Measurements from ENCODE around the gene KRTAP2-2. TPM values are rescaled to one million over a fixed set of nuclear protein-coding genes. Genes with fewer than 3 reads are reported as not detected.

The KRTAP2-2 gene
- total and polyA plus RNA-seq, 10 of the 15 experiments (the other 5 are each of a cell fraction or from before 2014, with no cell fraction given) = not detected

DNA sequence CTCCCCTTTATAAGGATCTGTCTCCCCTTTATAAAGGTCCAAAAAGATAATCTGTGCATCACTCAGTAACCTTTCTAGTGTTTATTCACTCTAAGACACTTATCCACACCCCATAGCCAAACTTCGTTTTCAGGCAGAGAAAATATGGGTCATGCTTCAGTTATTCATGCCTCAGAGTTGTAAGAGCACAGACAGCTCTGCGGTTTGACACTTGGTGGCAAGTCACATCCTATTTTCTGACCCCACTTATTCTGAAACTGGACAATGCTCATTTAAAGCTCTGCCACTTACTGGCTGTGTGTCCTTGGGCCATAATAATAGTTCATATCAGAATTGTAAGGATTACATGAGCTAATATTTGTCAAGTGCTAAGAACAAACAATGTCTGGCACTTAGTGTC, 5.9 kb downstream of the KRTAP2-2 start:
- no peak overlapping the region for H2AFZ ChIP-seq (ENCODE audit: control insufficient read depth, low read depth, low read length)
- BruUV-seq (replicated peaks) = no TSS peak
- intact Hi-C loops (cut with micrococcal nuclease; ENCODE audit: unreplicated experiment) = no loop called here
- H3K9ac ChIP-seq (ENCODE audit: control insufficient read depth, insufficient read depth, low read length) = no peak overlapping the region
- no peak overlapping the region for H3K4me2 ChIP-seq (ENCODE audit: control insufficient read depth, insufficient read depth)
- WGBS (ENCODE audit: insufficient coverage, insufficient replicate concordance, low lambda C conversion rate, missing lambda C conversion rate) = 2% methylated on average over 2 of the region's 2 CpGs
- FAIRE-seq (peak; percentile 38), DNase-seq (ENCODE audit: low read depth, low spot score) (no peak), ATAC-seq (peak; percentile 59)
- POLR2A ChIA-PET = no interaction called here
- peak; percentile 44 for TF ChIP-seq RUNX3 (IDR thresholded peaks at IDR 0.05; ENCODE audit: low read length)
- no peak for TF ChIP-seq ZNF384 (IDR thresholded peaks at IDR 0.05; ENCODE audit: borderline replicate concordance, low read depth, low read length)
- peak; percentile 63 for TF ChIP-seq NR2F1 (conservative IDR thresholded peaks at IDR 0.05)
- no peak overlapping the region for H3K4me3 ChIP-seq
- no peaks in the 10 kb centered on the region for H3K79me2 ChIP-seq (ENCODE audit: control insufficient read depth, insufficient read depth, low read length)
- RAD21 ChIA-PET (ENCODE audit: unreplicated experiment) = no interaction called here
- no peak overlapping the region for H3K27ac ChIP-seq (ENCODE audit: control insufficient read depth, insufficient read depth)
- no peaks in the 10 kb centered on the region for H3K9me3 ChIP-seq (replicated peaks; ENCODE audit: control insufficient read depth, insufficient read depth, low read length)
- H3K36me3 ChIP-seq (ENCODE audit: control insufficient read depth in 2 of 2, insufficient read depth in 2 of 2, low read length in 1 of 2) = no peaks in the 10 kb centered on the region
- SMC1A ChIA-PET (ENCODE audit: uncharacterized antibody, unreplicated experiment) = no interaction called here
- H3K4me1 ChIP-seq (ENCODE audit: control insufficient read depth, insufficient read depth, low read length) = no peaks in the 10 kb centered on the region
- CTCF ChIA-PET = no interaction called here
- H4K20me1 ChIP-seq (ENCODE audit: control insufficient read depth, insufficient read depth) = no peaks in the 10 kb centered on the region
- in situ Hi-C loops (cut with MboI) = no loop called here
- no peaks in the 10 kb centered on the region; a peak in 1 of 4 replicates for H3K27me3 ChIP-seq (replicated peaks in 1 of 2; ENCODE audit: control insufficient read depth in 2 of 2, insufficient read depth in 2 of 2, low read length in 1 of 2)

- H3K4me1 ChIP-seq (ENCODE audit: control insufficient read depth, insufficient read depth, low read length) = no peaks in the 10 kb centered on the region
- FAIRE-seq = no peak
- no peak overlapping the region for H3K9ac ChIP-seq (ENCODE audit: control insufficient read depth, insufficient read depth, low read length)
- H3K27me3 ChIP-seq (replicated peaks in 1 of 2; ENCODE audit: control insufficient read depth in 2 of 2, insufficient read depth in 2 of 2, low read length in 1 of 2) = no peaks in the 10 kb centered on the region; a peak in 1 of 4 replicates
- H3K36me3 ChIP-seq (ENCODE audit: control insufficient read depth in 2 of 2, insufficient read depth in 2 of 2, low read length in 1 of 2) = no peaks in the 10 kb centered on the region
- ChIA-PET CTCF (no interaction called here), SMC1A (ENCODE audit: uncharacterized antibody, unreplicated experiment) (no interaction called here), POLR2A (no interaction called here), RAD21 (ENCODE audit: unreplicated experiment) (no interaction called here)
- H4K20me1 ChIP-seq (ENCODE audit: control insufficient read depth, insufficient read depth) = no peaks in the 10 kb centered on the region
- in situ Hi-C loops (cut with MboI) = no loop called here
- H3K4me3 ChIP-seq = no peak overlapping the region
- no peak for DNase-seq (ENCODE audit: low read depth, low spot score)
- H3K27ac ChIP-seq (ENCODE audit: control insufficient read depth, insufficient read depth) = no peak overlapping the region
- no peaks in the 10 kb centered on the region for H3K9me3 ChIP-seq (replicated peaks; ENCODE audit: control insufficient read depth, insufficient read depth, low read length)
- intact Hi-C loops (cut with micrococcal nuclease; ENCODE audit: unreplicated experiment) = no loop called here
- no peak for ATAC-seq
- no peaks in the 10 kb centered on the region for H3K79me2 ChIP-seq (ENCODE audit: control insufficient read depth, insufficient read depth, low read length)
- BruUV-seq (replicated peaks) = no TSS peak
- TF ChIP-seq SIX5 (IDR thresholded peaks at IDR 0.05; ENCODE audit: low read depth, low read length, severe bottlenecking) (no peak), SREBF1 (IDR thresholded peaks at IDR 0.05; ENCODE audit: low read length) (no peak), BACH1 (IDR thresholded peaks at IDR 0.05; ENCODE audit: borderline replicate concordance) (no peak), MTA2 (IDR thresholded peaks at IDR 0.05; ENCODE audit: low read depth) (no peak), EED (IDR thresholded peaks at IDR 0.05; ENCODE audit: low read depth) (no peak), MYB (IDR thresholded peaks at IDR 0.05; ENCODE audit: borderline replicate concordance, low read depth, low read length) (no peak), RBBP5 (conservative IDR thresholded peaks at IDR 0.05) (no peak), LARP7 (IDR thresholded peaks at IDR 0.05) (no peak), ZNF622 (IDR thresholded peaks at IDR 0.05) (no peak), FOXK2 (IDR thresholded peaks at IDR 0.05) (no peak)
- TF ChIP-seq, protein P1, sequence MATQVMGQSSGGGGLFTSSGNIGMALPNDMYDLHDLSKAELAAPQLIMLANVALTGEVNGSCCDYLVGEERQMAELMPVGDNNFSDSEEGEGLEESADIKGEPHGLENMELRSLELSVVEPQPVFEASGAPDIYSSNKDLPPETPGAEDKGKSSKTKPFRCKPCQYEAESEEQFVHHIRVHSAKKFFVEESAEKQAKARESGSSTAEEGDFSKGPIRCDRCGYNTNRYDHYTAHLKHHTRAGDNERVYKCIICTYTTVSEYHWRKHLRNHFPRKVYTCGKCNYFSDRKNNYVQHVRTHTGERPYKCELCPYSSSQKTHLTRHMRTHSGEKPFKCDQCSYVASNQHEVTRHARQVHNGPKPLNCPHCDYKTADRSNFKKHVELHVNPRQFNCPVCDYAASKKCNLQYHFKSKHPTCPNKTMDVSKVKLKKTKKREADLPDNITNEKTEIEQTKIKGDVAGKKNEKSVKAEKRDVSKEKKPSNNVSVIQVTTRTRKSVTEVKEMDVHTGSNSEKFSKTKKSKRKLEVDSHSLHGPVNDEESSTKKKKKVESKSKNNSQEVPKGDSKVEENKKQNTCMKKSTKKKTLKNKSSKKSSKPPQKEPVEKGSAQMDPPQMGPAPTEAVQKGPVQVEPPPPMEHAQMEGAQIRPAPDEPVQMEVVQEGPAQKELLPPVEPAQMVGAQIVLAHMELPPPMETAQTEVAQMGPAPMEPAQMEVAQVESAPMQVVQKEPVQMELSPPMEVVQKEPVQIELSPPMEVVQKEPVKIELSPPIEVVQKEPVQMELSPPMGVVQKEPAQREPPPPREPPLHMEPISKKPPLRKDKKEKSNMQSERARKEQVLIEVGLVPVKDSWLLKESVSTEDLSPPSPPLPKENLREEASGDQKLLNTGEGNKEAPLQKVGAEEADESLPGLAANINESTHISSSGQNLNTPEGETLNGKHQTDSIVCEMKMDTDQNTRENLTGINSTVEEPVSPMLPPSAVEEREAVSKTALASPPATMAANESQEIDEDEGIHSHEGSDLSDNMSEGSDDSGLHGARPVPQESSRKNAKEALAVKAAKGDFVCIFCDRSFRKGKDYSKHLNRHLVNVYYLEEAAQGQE (IDR thresholded peaks at IDR 0.05; ENCODE audit: low read depth, low read length) = no peak
- H3K4me2 ChIP-seq (ENCODE audit: control insufficient read depth, insufficient read depth) = no peak overlapping the region
- H2AFZ ChIP-seq (ENCODE audit: control insufficient read depth, low read depth, low read length) = no peak overlapping the region
- 26% methylated on average over 7 of the region's 7 CpGs for WGBS (ENCODE audit: insufficient coverage, insufficient replicate concordance, low lambda C conversion rate, missing lambda C conversion rate)
These were observed 6.6 kb downstream of the KRTAP2-2 start for GRCh38 chr17:41048441-41048840.

All from GM12878 (cell line).